Neutrophil (primary cell): ENCODE results near the gene CDK15.

Experiments used
- H3K27ac ChIP-seq: fragments of 200-600 bp; sonication (generic); 2 replicates; pipeline ENCODE4 v1.5.1; 2016; ENCODE audit warnings: mild to moderate bottlenecking, moderate library complexity
- H3K27me3 ChIP-seq: fragments of 200-600 bp; sonication (generic); 2 replicates; pipeline ENCODE4 v1.6.0; 2016; ENCODE audit warnings: mild to moderate bottlenecking
- H3K36me3 ChIP-seq: fragments of 200-600 bp; sonication (generic); 2 replicates; pipeline ENCODE4 v1.5.1; 2017
- H3K4me1 ChIP-seq, 2 experiments: fragments of 200-600 bp in 1 of 2; sonication (generic) in 1 of 2; 1 replicate in 1 of 2; 2 replicates in 1 of 2; pipeline versions ENCODE4 v1.5.1 to v1.6.1; 2013 to 2016; ENCODE audit warnings: low read depth in 1 of 2, low read length in 1 of 2, mild to moderate bottlenecking in 1 of 2, moderate library complexity in 1 of 2; ENCODE audit not compliant: control insufficient read depth in 1 of 2, insufficient read depth in 1 of 2
- H3K4me3 ChIP-seq, 2 experiments: fragments of 200-600 bp in 1 of 2; sonication (generic) in 1 of 2; 1 replicate in 1 of 2; 2 replicates in 1 of 2; pipeline ENCODE4 v1.5.1; 2013 to 2016; ENCODE audit warnings: low read depth in 1 of 2, low read length in 1 of 2, mild to moderate bottlenecking in 1 of 2, moderate library complexity in 1 of 2
- H3K9me3 ChIP-seq: fragments of 200-600 bp; sonication (generic); 2 replicates; pipeline ENCODE4 v1.5.1; 2016
- TF ChIP-seq, protein P1 (sequence below): fragments of 200-600 bp; sonication (generic); IDR thresholded peaks from 2 replicates; pipeline ENCODE4 v1.5.1; 2016; ENCODE audit warnings: antibody characterized with exemption

The CDK15 gene

DNA sequence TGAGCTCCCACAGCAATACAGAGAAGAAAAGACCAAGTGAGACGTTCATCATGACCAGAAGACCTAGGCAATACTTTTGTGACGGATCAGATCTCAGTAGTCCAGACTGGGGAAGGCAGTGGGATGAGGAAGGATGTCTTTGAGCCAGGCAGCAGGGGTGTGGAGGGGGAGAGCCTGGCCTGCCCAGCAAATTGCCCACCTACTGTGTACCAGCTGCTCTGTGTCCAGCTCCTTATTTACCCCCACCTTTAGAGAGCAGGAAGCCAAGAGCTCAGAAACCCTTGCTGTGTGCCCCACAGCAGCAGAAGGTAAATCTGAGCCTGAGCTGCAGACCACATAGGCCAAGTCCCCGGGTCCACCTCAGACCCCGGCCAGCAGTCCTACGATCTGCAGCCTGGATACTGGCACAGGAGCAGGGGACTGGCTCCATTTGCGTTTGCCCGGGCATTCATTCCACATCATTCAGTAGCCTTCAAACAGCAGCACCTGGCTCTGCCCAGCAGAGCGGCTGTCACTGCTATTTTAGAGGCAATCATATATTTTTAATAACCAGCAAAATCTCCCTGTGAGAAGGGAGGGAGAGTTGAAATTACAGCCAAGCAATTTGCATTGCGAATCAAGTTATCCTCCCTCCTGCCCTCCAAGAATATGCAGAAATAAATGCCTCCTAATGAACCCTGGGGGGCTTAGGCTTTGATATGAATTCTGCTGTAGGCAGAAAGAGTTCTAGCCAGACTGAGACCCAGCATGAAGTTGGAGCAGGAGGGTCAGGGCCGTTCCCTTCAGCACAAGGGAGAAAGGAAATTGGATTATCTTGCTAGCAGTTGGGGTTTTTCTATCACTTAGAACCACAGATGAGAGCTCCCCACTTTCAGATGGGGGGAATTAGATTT is 117.3 kb downstream of the CDK15 start:
- Histone ChIP-seq H3K27ac (no peak overlapping the region), H3K36me3 (no peaks in the 10 kb centered on the region), H3K4me3 (no peak overlapping the region)

DNA sequence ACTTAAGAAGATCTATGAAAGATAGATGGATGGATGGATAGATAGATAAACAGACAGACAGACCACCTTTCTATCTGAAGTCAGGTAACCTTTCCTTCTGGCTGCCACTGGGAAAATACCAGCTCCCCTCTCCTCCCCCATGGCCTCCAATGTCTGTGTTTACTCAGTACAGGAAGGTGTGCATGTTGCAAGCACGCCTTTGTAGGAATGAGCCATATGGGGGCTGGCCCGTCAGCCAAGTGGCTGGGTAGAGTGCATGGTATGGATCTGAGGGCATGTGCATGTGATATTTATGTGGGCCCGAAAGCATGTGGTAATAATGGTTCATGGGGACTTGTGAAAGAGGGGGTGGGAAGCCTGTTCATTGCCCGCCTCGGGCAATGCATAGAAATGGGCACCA is 118.1 kb downstream of the CDK15 start:
- TF ChIP-seq, protein P1, sequence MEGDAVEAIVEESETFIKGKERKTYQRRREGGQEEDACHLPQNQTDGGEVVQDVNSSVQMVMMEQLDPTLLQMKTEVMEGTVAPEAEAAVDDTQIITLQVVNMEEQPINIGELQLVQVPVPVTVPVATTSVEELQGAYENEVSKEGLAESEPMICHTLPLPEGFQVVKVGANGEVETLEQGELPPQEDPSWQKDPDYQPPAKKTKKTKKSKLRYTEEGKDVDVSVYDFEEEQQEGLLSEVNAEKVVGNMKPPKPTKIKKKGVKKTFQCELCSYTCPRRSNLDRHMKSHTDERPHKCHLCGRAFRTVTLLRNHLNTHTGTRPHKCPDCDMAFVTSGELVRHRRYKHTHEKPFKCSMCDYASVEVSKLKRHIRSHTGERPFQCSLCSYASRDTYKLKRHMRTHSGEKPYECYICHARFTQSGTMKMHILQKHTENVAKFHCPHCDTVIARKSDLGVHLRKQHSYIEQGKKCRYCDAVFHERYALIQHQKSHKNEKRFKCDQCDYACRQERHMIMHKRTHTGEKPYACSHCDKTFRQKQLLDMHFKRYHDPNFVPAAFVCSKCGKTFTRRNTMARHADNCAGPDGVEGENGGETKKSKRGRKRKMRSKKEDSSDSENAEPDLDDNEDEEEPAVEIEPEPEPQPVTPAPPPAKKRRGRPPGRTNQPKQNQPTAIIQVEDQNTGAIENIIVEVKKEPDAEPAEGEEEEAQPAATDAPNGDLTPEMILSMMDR: no peak
- Histone ChIP-seq H3K27me3 (no peaks in the 10 kb centered on the region), H3K27ac (no peak overlapping the region), H3K9me3 (no peaks in the 10 kb centered on the region), H3K36me3 (no peaks in the 10 kb centered on the region), H3K4me3 (no peak overlapping the region), H3K4me1 (no peaks in the 10 kb centered on the region)

More for the DNA sequence above, 117.3 kb downstream of the CDK15 start:
- H3K9me3 ChIP-seq: no peaks in the 10 kb centered on the region
- TF ChIP-seq, protein P1: no peak
- no peaks in the 10 kb centered on the region for H3K27me3 ChIP-seq
- H3K4me1 ChIP-seq: no peaks in the 10 kb centered on the region

DNA sequence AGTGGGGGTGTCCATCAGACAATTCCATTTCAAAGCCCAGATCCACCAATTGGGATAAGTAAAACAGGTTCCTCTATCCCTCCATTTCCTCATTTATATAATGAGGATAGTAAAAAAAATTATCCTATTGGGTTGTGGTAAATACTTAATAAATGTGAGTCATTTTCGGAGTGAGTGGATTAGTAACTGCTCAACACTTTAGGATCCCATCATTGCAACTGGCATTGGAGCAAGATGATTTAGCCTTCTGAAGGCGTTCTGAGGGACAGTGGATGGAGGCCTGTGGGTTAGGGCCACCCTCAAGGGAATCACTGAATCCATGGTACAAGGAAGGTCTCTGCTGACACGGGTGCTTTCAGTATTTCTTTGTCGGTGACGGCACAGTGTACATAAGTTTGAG is 118.7 kb downstream of the CDK15 start:
- TF ChIP-seq, protein P1: no peak
- Histone ChIP-seq H3K36me3 (no peaks in the 10 kb centered on the region), H3K27me3 (no peaks in the 10 kb centered on the region), H3K4me1 (no peaks in the 10 kb centered on the region), H3K27ac (no peak overlapping the region), H3K9me3 (no peaks in the 10 kb centered on the region), H3K4me3 (no peak overlapping the region)

DNA sequence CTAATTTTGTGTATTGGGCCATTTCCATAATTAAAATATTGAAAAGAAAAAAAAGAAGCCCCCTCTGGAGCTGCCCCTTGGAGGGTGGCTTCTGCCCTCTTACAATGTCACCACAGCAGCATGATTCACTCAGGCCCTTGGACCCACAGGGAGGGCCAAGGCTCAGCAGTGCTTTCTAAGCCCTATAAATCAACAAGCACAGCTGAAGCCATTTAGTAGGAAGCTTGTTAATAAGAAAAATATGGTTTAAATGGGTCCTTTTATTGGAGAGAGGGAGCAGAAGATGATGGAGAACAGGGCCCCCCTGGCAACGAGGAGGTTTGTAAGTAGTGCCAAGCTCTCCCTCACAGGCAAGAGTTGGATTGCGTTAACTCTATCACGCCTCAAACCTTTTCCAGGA is 119.7 kb downstream of the CDK15 start:
- TF ChIP-seq, protein P1: no peak
- no peaks in the 10 kb centered on the region for H3K27me3 ChIP-seq
- H3K27ac ChIP-seq: no peak overlapping the region
- H3K9me3 ChIP-seq: no peaks in the 10 kb centered on the region
- no peak overlapping the region for H3K4me3 ChIP-seq
- no peaks in the 10 kb centered on the region for H3K4me1 ChIP-seq
- H3K36me3 ChIP-seq: no peaks in the 10 kb centered on the region

DNA sequence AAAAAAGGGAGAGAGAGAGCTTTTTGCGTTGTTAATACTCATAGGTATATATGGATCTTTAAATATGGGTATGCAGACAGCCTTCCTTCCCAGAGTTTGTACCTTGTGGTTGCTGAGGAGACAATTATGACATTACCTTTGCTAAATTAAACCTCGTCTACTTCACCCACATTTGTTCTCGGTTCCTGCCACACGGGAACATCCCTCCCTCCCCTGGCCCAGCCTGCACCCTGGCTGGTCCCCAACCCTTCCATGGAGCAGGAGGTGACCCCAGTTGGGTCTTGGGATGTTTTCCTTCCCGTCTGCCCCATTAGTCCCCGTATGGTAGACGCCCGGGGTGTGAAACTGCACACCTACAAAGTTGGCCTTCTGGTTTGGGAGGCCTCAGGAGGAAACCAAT is 122.0 kb downstream of the CDK15 start:
- peaks cover 1% of the 10 kb centered on the region for H3K27me3 ChIP-seq
- no peak overlapping the region for H3K4me3 ChIP-seq
- H3K36me3 ChIP-seq: no peaks in the 10 kb centered on the region
- no peak overlapping the region for H3K27ac ChIP-seq
- TF ChIP-seq, protein P1: no peak
- no peaks in the 10 kb centered on the region for H3K9me3 ChIP-seq
- no peaks in the 10 kb centered on the region for H3K4me1 ChIP-seq
